SK-N-SH treated with all-trans-retinoic acid at 6 μM for 48 hours (cell line): Measurements from ENCODE around the gene ZNF536.

Source experiments
- ATAC-seq: fragments of 200-7000 bp; cut with Tn5 transposase; 3 replicates; pipeline ENCODE4 v1.9.1; 2020; ENCODE audit warnings: mild to moderate bottlenecking, moderate library complexity
- ARNTL ChIP-seq: fragments of 450-650 bp; formaldehyde crosslinking; IDR thresholded peaks from 2 replicates; pipeline ENCODE4 v1.5.0; 2020; ENCODE audit warnings: low read depth, mild to moderate bottlenecking, moderate library complexity, borderline replicate concordance
- BACH2 ChIP-seq: fragments of 250-450 bp; sonication (Bioruptor Pico); IDR thresholded peaks from 2 replicates; pipeline ENCODE4 v1.9.0; 2021; ENCODE audit warnings: mild to moderate bottlenecking, borderline replicate concordance
- CREB5 ChIP-seq: fragments of 250-450 bp; sonication (Bioruptor Pico); IDR thresholded peaks from 2 replicates; pipeline ENCODE4 v1.5.1; 2020; ENCODE audit warnings: low read depth, mild to moderate bottlenecking, moderate library complexity
- CSDC2 ChIP-seq: fragments of 250-450 bp; sonication (Bioruptor Pico); IDR thresholded peaks from 2 replicates; pipeline ENCODE4 v1.5.0; 2020; ENCODE audit warnings: mild to moderate bottlenecking, moderate library complexity
- CSRNP3 ChIP-seq: fragments of 250-450 bp; sonication (Bioruptor Pico); IDR thresholded peaks from 2 replicates; pipeline ENCODE4 v1.5.1; 2021; ENCODE audit warnings: mild to moderate bottlenecking, moderate library complexity
- ESRRG ChIP-seq: fragments of 250-450 bp; sonication (Bioruptor Pico); IDR thresholded peaks from 2 replicates; pipeline ENCODE4 v1.6.1; 2021; ENCODE audit warnings: mild to moderate bottlenecking
- GLIS3 ChIP-seq: fragments of 250-450 bp; sonication (Bioruptor Pico); IDR thresholded peaks from 2 replicates; pipeline ENCODE4 v1.5.0; 2020; ENCODE audit warnings: mild to moderate bottlenecking, moderate library complexity
- ISL1 ChIP-seq: fragments of 250-450 bp; sonication (Bioruptor Pico); IDR thresholded peaks from 2 replicates; pipeline ENCODE4 v2.1.2; 2022; ENCODE audit warnings: mild to moderate bottlenecking, moderate library complexity
- OSR1 ChIP-seq: fragments of 250-450 bp; sonication (Bioruptor Pico); IDR thresholded peaks from 2 replicates; pipeline ENCODE4 v1.8.0; 2022; ENCODE audit warnings: moderate library complexity, mild to moderate bottlenecking, inconsistent platforms
- POU6F1 ChIP-seq: fragments of 250-450 bp; sonication (Bioruptor Pico); IDR thresholded peaks from 2 replicates; pipeline ENCODE4 v1.8.0; 2021; ENCODE audit warnings: low read depth, mild to moderate bottlenecking, moderate library complexity, borderline replicate concordance
- PPARA ChIP-seq: fragments of 250-450 bp; sonication (Bioruptor Pico); IDR thresholded peaks from 2 replicates; pipeline ENCODE4 v1.5.0; 2020; ENCODE audit warnings: mild to moderate bottlenecking, borderline replicate concordance
- RARB ChIP-seq: fragments of 250-450 bp; sonication (Bioruptor Pico); IDR thresholded peaks from 2 replicates; pipeline ENCODE4 v1.8.0; 2021; ENCODE audit warnings: mild to moderate bottlenecking, moderate library complexity
- SNAI2 ChIP-seq: fragments of 250-450 bp; sonication (Bioruptor Pico); IDR thresholded peaks from 2 replicates; pipeline ENCODE4 v1.5.0; 2020; ENCODE audit warnings: mild to moderate bottlenecking, moderate library complexity
- TCF4 ChIP-seq: fragments of 250-450 bp; sonication (Bioruptor Pico); IDR thresholded peaks from 2 replicates; pipeline ENCODE4 v1.8.0; 2021; ENCODE audit warnings: mild to moderate bottlenecking, moderate library complexity, borderline replicate concordance
- TOX ChIP-seq: fragments of 250-450 bp; sonication (Bioruptor Pico); IDR thresholded peaks from 2 replicates; pipeline ENCODE4 v1.8.0; 2021; ENCODE audit warnings: mild to moderate bottlenecking, moderate library complexity, borderline replicate concordance
- ZC3H10 ChIP-seq: fragments of 250-450 bp; sonication (Bioruptor Pico); IDR thresholded peaks from 2 replicates; pipeline ENCODE4 v1.5.1; 2021; ENCODE audit warnings: mild to moderate bottlenecking, moderate library complexity
- ZFP3 ChIP-seq: fragments of 250-450 bp; sonication (Bioruptor Pico); IDR thresholded peaks from 2 replicates; pipeline ENCODE4 v1.5.0; 2020; ENCODE audit warnings: mild to moderate bottlenecking, moderate library complexity
- ZFP30 ChIP-seq: fragments of 450-650 bp; formaldehyde crosslinking; IDR thresholded peaks from 2 replicates; pipeline ENCODE4 v1.5.0; 2022; ENCODE audit warnings: mild to moderate bottlenecking, moderate library complexity
- ZNF565 ChIP-seq: fragments of 450-650 bp; formaldehyde crosslinking; conservative IDR thresholded peaks from 2 replicates; pipeline ENCODE4 v1.5.0; 2020; ENCODE audit warnings: low read depth, mild to moderate bottlenecking, moderate library complexity
- ZNF70 ChIP-seq: fragments of 450-650 bp; formaldehyde crosslinking; IDR thresholded peaks from 2 replicates; pipeline ENCODE4 v1.5.0; 2020; ENCODE audit warnings: mild to moderate bottlenecking, moderate library complexity
- ZNF8 ChIP-seq: fragments of 450-650 bp; formaldehyde crosslinking; IDR thresholded peaks from 2 replicates; pipeline ENCODE4 v1.5.0; 2020; ENCODE audit warnings: mild to moderate bottlenecking, moderate library complexity

Gene ZNF536

GRCh38 chr19:30559446-30559845 is 187.3 kb downstream of the ZNF536 start:
- TF ChIP-seq CSDC2 (CRISPR knock-in tag) (no peak), ZNF565 (CRISPR knock-in tag) (no peak), CSRNP3 (CRISPR knock-in tag) (no peak)
- ATAC-seq, result no peak

GRCh38 chr19:30562981-30563380 is 190.8 kb downstream of the ZNF536 start:
- TF ChIP-seq RARB, result no peak
- no peak for TF ChIP-seq ISL1 (CRISPR knock-in tag)
- TF ChIP-seq SNAI2 (CRISPR knock-in tag), result no peak
- TF ChIP-seq ESRRG (CRISPR knock-in tag), result no peak
- no peak for TF ChIP-seq TCF4
- no peak for TF ChIP-seq POU6F1 (CRISPR knock-in tag)
- no peak for TF ChIP-seq CSDC2 (CRISPR knock-in tag)
- TF ChIP-seq ZFP30 (CRISPR knock-in tag), result no peak
- TF ChIP-seq ZNF8 (CRISPR knock-in tag), result no peak
- TF ChIP-seq TOX (CRISPR knock-in tag), result no peak
- TF ChIP-seq ZC3H10 (CRISPR knock-in tag), result no peak
- no peak for TF ChIP-seq OSR1 (CRISPR knock-in tag)
- TF ChIP-seq GLIS3 (CRISPR knock-in tag), result no peak
- no peak for TF ChIP-seq ZNF70 (CRISPR knock-in tag)
- no peak for TF ChIP-seq CREB5 (CRISPR knock-in tag)
- no peak for TF ChIP-seq BACH2 (CRISPR knock-in tag)
- TF ChIP-seq ARNTL, result no peak
- no peak for TF ChIP-seq ZFP3
- TF ChIP-seq ZNF565 (CRISPR knock-in tag), result no peak
- ATAC-seq, result no peak

GRCh38 chr19:30563691-30564090 is 191.5 kb downstream of the ZNF536 start:
- TF ChIP-seq GLIS3 (CRISPR knock-in tag) (no peak), TCF4 (no peak), CREB5 (CRISPR knock-in tag) (no peak), RARB (no peak), PPARA (CRISPR knock-in tag) (no peak), ZNF70 (CRISPR knock-in tag) (no peak), ESRRG (CRISPR knock-in tag) (no peak)
- no peak for ATAC-seq

- no peak for ATAC-seq
- TF ChIP-seq OSR1 (CRISPR knock-in tag) (no peak), BACH2 (CRISPR knock-in tag) (no peak), ZNF8 (CRISPR knock-in tag) (no peak), ZNF70 (CRISPR knock-in tag) (no peak), POU6F1 (CRISPR knock-in tag) (no peak)
Measured at GRCh38 chr19:30564551-30565011, 192.4 kb downstream of the ZNF536 start.
